ENCODE data around the gene USP54. TPM values are rescaled to one million over a fixed set of nuclear protein-coding genes. Genes with fewer than 3 reads are reported as not detected.

USP54 gene
- total RNA-seq, 4 donors from 2014 or later = 10.6 to 73.7 (median 40.5) TPM

- H3K27ac ChIP-seq = no peak overlapping the region
- no peaks in the 10 kb centered on the region for H3K27me3 ChIP-seq
- no peaks in the 10 kb centered on the region for H3K4me1 ChIP-seq
- H3K4me3 ChIP-seq = no peak overlapping the region
- DNase-seq = no peak
- H3K36me3 ChIP-seq = no peaks in the 10 kb centered on the region
- no peak for TF ChIP-seq POLR2A (IDR thresholded peaks at IDR 0.05)
- TF ChIP-seq CTCF (IDR thresholded peaks at IDR 0.05) = no peak
- intact Hi-C loops (cut with DNase I; ENCODE audit: low total_unique reads) = loop anchor here (10.0 kb wide), 1 partner anchor 45 kb away; no protein-coding TSS in a partner anchor
- no peaks in the 10 kb centered on the region for H3K9me3 ChIP-seq
Observed at GRCh38 chr10:73559590-73559989, 31.6 kb downstream of the USP54 start.

- H3K9me3 ChIP-seq = no peaks in the 10 kb centered on the region
- TF ChIP-seq CTCF (IDR thresholded peaks at IDR 0.05) = no peak
- TF ChIP-seq POLR2A (IDR thresholded peaks at IDR 0.05) = no peak
- H3K4me1 ChIP-seq = no peaks in the 10 kb centered on the region
- intact Hi-C loops (cut with DNase I; ENCODE audit: low total_unique reads) = loop anchor here (10.0 kb wide), 1 partner anchor 48 kb away; no protein-coding TSS in a partner anchor
- no peaks in the 10 kb centered on the region for H3K27me3 ChIP-seq
- no peak overlapping the region for H3K27ac ChIP-seq
- no peaks in the 10 kb centered on the region for H3K36me3 ChIP-seq
- no peak overlapping the region for H3K4me3 ChIP-seq
- DNase-seq = no peak
Observed at GRCh38 chr10:73556855-73557254, 34.3 kb downstream of the USP54 start.

GRCh38 chr10:73554721-73555120 is 36.4 kb downstream of the USP54 start:
- intact Hi-C loops (cut with DNase I; ENCODE audit: low total_unique reads) = loop anchor here (10.0 kb wide), 1 partner anchor 50 kb away; no protein-coding TSS in a partner anchor
- Histone ChIP-seq H3K27ac (no peak overlapping the region), H3K4me3 (no peak overlapping the region), H3K4me1 (no peaks in the 10 kb centered on the region), H3K27me3 (no peaks in the 10 kb centered on the region), H3K36me3 (no peaks in the 10 kb centered on the region), H3K9me3 (no peaks in the 10 kb centered on the region)
- TF ChIP-seq POLR2A (IDR thresholded peaks at IDR 0.05) (no peak), CTCF (IDR thresholded peaks at IDR 0.05) (no peak)
- no peak for DNase-seq

GRCh38 chr10:73553761-73554160 is 37.4 kb downstream of the USP54 start:
- no peak overlapping the region for H3K27ac ChIP-seq
- intact Hi-C loops (cut with DNase I; ENCODE audit: low total_unique reads) = loop anchor here (10.0 kb wide), 1 partner anchor 51 kb away; no protein-coding TSS in a partner anchor
- no peaks in the 10 kb centered on the region for H3K36me3 ChIP-seq
- no peaks in the 10 kb centered on the region for H3K27me3 ChIP-seq
- H3K4me1 ChIP-seq = no peaks in the 10 kb centered on the region
- H3K9me3 ChIP-seq = no peaks in the 10 kb centered on the region
- TF ChIP-seq POLR2A (IDR thresholded peaks at IDR 0.05) = no peak
- no peak for TF ChIP-seq CTCF (IDR thresholded peaks at IDR 0.05)
- no peak overlapping the region for H3K4me3 ChIP-seq
- no peak for DNase-seq

- no peaks in the 10 kb centered on the region for H3K36me3 ChIP-seq
- DNase-seq = no peak
- no peaks in the 10 kb centered on the region for H3K27me3 ChIP-seq
- no peak overlapping the region for H3K27ac ChIP-seq
- H3K4me1 ChIP-seq = no peaks in the 10 kb centered on the region
- intact Hi-C loops (cut with DNase I; ENCODE audit: low total_unique reads) = loop anchor here (10.0 kb wide), 1 partner anchor 52 kb away; no protein-coding TSS in a partner anchor
- H3K4me3 ChIP-seq = no peak overlapping the region
- H3K9me3 ChIP-seq = no peaks in the 10 kb centered on the region
- no peak for TF ChIP-seq POLR2A (IDR thresholded peaks at IDR 0.05)
- TF ChIP-seq CTCF (IDR thresholded peaks at IDR 0.05) = no peak
Observed at GRCh38 chr10:73552819-73553715, 38.1 kb downstream of the USP54 start.

All from uterus (tissue), 4 donors.